PC-9 (cell line): ENCODE data around the gene XPNPEP3. TPM values are rescaled to one million over a fixed set of nuclear protein-coding genes. Genes with fewer than 3 reads are reported as not detected.

Source experiments
- BruUV-seq: library from RNA; stranded (reverse); fragments of 400-500 nt; replicated peaks from 2 replicates; lab custom pipeline; 2021; lab: Mats Ljungman, UMichigan
- CTCF ChIA-PET: fragments of 300-600 bp; sonication (Branson Sonifier 250); formaldehyde crosslinking; loops from one replicate; lab custom pipeline; 2022; ENCODE audit warnings: antibody characterized with exemption; lab: Charles Lee
- POLR2A ChIA-PET: fragments of 300-600 bp; sonication (Branson Sonifier 250); formaldehyde crosslinking; loops from one replicate; lab custom pipeline; 2022; ENCODE audit warnings: antibody characterized with exemption; ENCODE audit not compliant: unreplicated experiment; lab: Charles Lee
- DNase-seq, 2 experiments: peaks; one replicate each; pipeline versions ENCODE4 v3.0.0 to v3.0.0-alpha.2; 2015 to 2022; ENCODE audit warnings: mixed read lengths in 1 of 2
- H2AFZ ChIP-seq: fragments of 200-600 bp; sonication (generic); 2 replicates; pipeline ENCODE4 v1.8.1; 2017; ENCODE audit warnings: antibody characterized with exemption
- H3F3A ChIP-seq: fragments of 200-600 bp; sonication (generic); 2 replicates; pipeline ENCODE4 v1.8.1; 2017; ENCODE audit warnings: antibody characterized with exemption, mild to moderate bottlenecking, low read depth; ENCODE audit not compliant: insufficient read depth
- H3K27ac ChIP-seq: fragments of 200-600 bp; sonication (generic); 2 replicates; pipeline ENCODE4 v1.6.1; 2016; ENCODE audit warnings: mixed run types
- H3K27me3 ChIP-seq: fragments of 200-600 bp; sonication (generic); 2 replicates; pipeline ENCODE4 v1.6.1; 2016; ENCODE audit warnings: low read depth, mixed run types; ENCODE audit not compliant: insufficient read depth
- H3K36me3 ChIP-seq: fragments of 200-600 bp; sonication (generic); 2 replicates; pipeline ENCODE4 v1.6.1; 2016; ENCODE audit warnings: low read depth, mixed run types
- H3K4me1 ChIP-seq: fragments of 200-600 bp; sonication (generic); replicated peaks from 2 replicates; pipeline ENCODE4 v1.6.1; 2016; ENCODE audit warnings: mixed run types; ENCODE audit not compliant: insufficient read depth
- H3K4me2 ChIP-seq: fragments of 200-600 bp; sonication (generic); 2 replicates; pipeline ENCODE4 v1.6.1; 2017; ENCODE audit warnings: mixed run types
- H3K4me3 ChIP-seq: fragments of 200-600 bp; sonication (generic); 2 replicates; pipeline ENCODE4 v1.6.1; 2016; ENCODE audit warnings: mixed run types
- H3K79me2 ChIP-seq: fragments of 200-600 bp; sonication (generic); 2 replicates; pipeline ENCODE4 v1.6.1; 2017; ENCODE audit warnings: low read depth, mixed run types
- H3K9me2 ChIP-seq: fragments of 200-600 bp; sonication (generic); 2 replicates; pipeline ENCODE4 v1.8.1; 2017; ENCODE audit warnings: mild to moderate bottlenecking; ENCODE audit not compliant: insufficient read depth
- H3K9me3 ChIP-seq: fragments of 200-600 bp; sonication (generic); 2 replicates; pipeline ENCODE4 v1.8.1; 2016; ENCODE audit warnings: low read depth; ENCODE audit not compliant: insufficient read depth
- H4K20me1 ChIP-seq: fragments of 200-600 bp; sonication (generic); 2 replicates; pipeline ENCODE4 v1.8.1; 2017; ENCODE audit not compliant: insufficient read depth
- CTCF ChIP-seq: fragments of 200-600 bp; sonication (generic); conservative IDR thresholded peaks from 2 replicates; pipeline ENCODE4 v1.6.1; 2017; ENCODE audit warnings: mixed run types, antibody characterized with exemption, mild to moderate bottlenecking, moderate library complexity
- EZH2 ChIP-seq: fragments of 200-600 bp; sonication (generic); IDR thresholded peaks from 2 replicates; pipeline ENCODE4 v1.8.0; 2017; ENCODE audit warnings: antibody characterized with exemption, low read depth
- intact Hi-C: fragments of 100-400 bp; cut with micrococcal nuclease; formaldehyde crosslinking; loops from one replicate; pipeline ENCODE4 v1.10.0; 2022; ENCODE audit not compliant: unreplicated experiment
- total RNA-seq: library from RNA; stranded (reverse); gene quantifications from 2 replicates; pipeline ENCODE4 v1.2.3, GENCODE V29; 2021

Gene XPNPEP3
- total RNA-seq, 1 experiment from 2014 or later, result 42.7 TPM

GRCh38 chr22:40966726-40967085, 109.8 kb downstream of the XPNPEP3 start:
- no peak overlapping the region for H2AFZ ChIP-seq
- H4K20me1 ChIP-seq, result 0 out of 2 replicates have a peak, but pooled peaks cover 3% of the 10 kb centered on the region
- H3K4me2 ChIP-seq, result no peak overlapping the region
- CTCF ChIA-PET, result no interaction called here
- no peak for DNase-seq
- H3K79me2 ChIP-seq, result peaks cover 5% of the 10 kb centered on the region; the same call in 1 of the 2 replicates
- peaks cover 44% of the 10 kb centered on the region for H3K36me3 ChIP-seq
- intact Hi-C loops, result no loop called here
- no TSS peak for BruUV-seq
- H3K9me2 ChIP-seq, result no peaks in the 10 kb centered on the region
- peaks cover 32% of the 10 kb centered on the region for H3F3A ChIP-seq
- POLR2A ChIA-PET, result no interaction called here
- no peaks in the 10 kb centered on the region for H3K4me1 ChIP-seq
- no peaks in the 10 kb centered on the region for H3K27me3 ChIP-seq
- H3K9me3 ChIP-seq, result no peaks in the 10 kb centered on the region
- H3K4me3 ChIP-seq, result no peak overlapping the region
- no peak overlapping the region for H3K27ac ChIP-seq
- TF ChIP-seq EZH2, result no peak
- no peak for TF ChIP-seq CTCF

GRCh38 chr22:40967111-40967760, 110.3 kb downstream of the XPNPEP3 start:
- ChIA-PET POLR2A (no interaction called here), CTCF (no interaction called here)

GRCh38 chr22:40972587-40972986, 115.6 kb downstream of the XPNPEP3 start:
- CTCF ChIA-PET, result interaction anchor here (0.5 to 0.7 kb wide), 2 partner anchors 198 to 1074 kb away, joined by 3 to 5 read pairs; no protein-coding TSS in a partner anchor
- intact Hi-C loops, result no loop called here
- no TSS peak for BruUV-seq
- no peaks in the 10 kb centered on the region for H3K79me2 ChIP-seq
- DNase-seq, result no peak
- H3K4me2 ChIP-seq, result no peak overlapping the region
- no peaks in the 10 kb centered on the region for H3K4me1 ChIP-seq
- H3F3A ChIP-seq, result peaks cover 57% of the 10 kb centered on the region
- H2AFZ ChIP-seq, result no peak overlapping the region
- no peak overlapping the region for H3K27ac ChIP-seq
- H3K4me3 ChIP-seq, result no peak overlapping the region
- H3K9me3 ChIP-seq, result no peaks in the 10 kb centered on the region
- no peaks in the 10 kb centered on the region for H3K27me3 ChIP-seq
- POLR2A ChIA-PET, result no interaction called here
- no peaks in the 10 kb centered on the region for H4K20me1 ChIP-seq
- TF ChIP-seq CTCF, result no peak
- no peak for TF ChIP-seq EZH2
- no peaks in the 10 kb centered on the region for H3K9me2 ChIP-seq
- 0 out of 2 replicates have a peak, but pooled peaks cover 12% of the 10 kb centered on the region for H3K36me3 ChIP-seq

More at GRCh38 chr22:40967111-40967760, 110.3 kb downstream of the XPNPEP3 start:
- Histone ChIP-seq H3K79me2 (no peaks in the 10 kb centered on the region), H4K20me1 (0 out of 2 replicates have a peak, but pooled peaks cover 3% of the 10 kb centered on the region), H3K9me3 (no peaks in the 10 kb centered on the region), H3K4me1 (no peaks in the 10 kb centered on the region), H3K27ac (no peak overlapping the region), H3K27me3 (no peaks in the 10 kb centered on the region), H3K4me3 (no peak overlapping the region), H3K9me2 (no peaks in the 10 kb centered on the region), H3K4me2 (no peak overlapping the region), H3K36me3 (peaks cover 44% of the 10 kb centered on the region), H3F3A (peaks cover 34% of the 10 kb centered on the region), H2AFZ (no peak overlapping the region)
- no TSS peak for BruUV-seq
- no peak for TF ChIP-seq EZH2
- TF ChIP-seq CTCF, result no peak
- DNase-seq, result no peak
- intact Hi-C loops, result no loop called here
